IPS DF 6.9 (cell line): ENCODE measurements around the gene SCN4B.

Experiments
- DNase-seq: peaks from one replicate; pipeline ENCODE4 v3.0.0-alpha.2; 2013; ENCODE audit warnings: low read depth, low spot score
- H3K27ac ChIP-seq: one replicate; pipeline ENCODE4 v1.5.1; 2013; ENCODE audit warnings: low read length, control low read depth
- H3K27me3 ChIP-seq: 2 replicates; pipeline ENCODE4 v1.6.1; 2013; ENCODE audit warnings: mild to moderate bottlenecking, low read length; ENCODE audit not compliant: control insufficient read depth, insufficient read depth
- H3K36me3 ChIP-seq: 2 replicates; pipeline ENCODE4 v1.6.1; 2013; ENCODE audit warnings: low read length; ENCODE audit not compliant: control insufficient read depth, insufficient read depth
- H3K4me1 ChIP-seq: 2 replicates; pipeline ENCODE4 v1.6.1; 2013; ENCODE audit warnings: low read length; ENCODE audit not compliant: control insufficient read depth, insufficient read depth
- H3K4me3 ChIP-seq: 2 replicates; pipeline ENCODE4 v1.5.1; 2013; ENCODE audit warnings: mild to moderate bottlenecking, low read length
- H3K9me3 ChIP-seq: 2 replicates; pipeline ENCODE4 v1.6.1; 2013; ENCODE audit warnings: low read length, inconsistent platforms; ENCODE audit not compliant: control insufficient read depth, insufficient read depth
- WGBS: extraction: QIAGEN DNeasy Blood & Tissue Kit; methylation state at CpG from one replicate; pipeline ENCODE4 v1.1.7; 2013; ENCODE audit warnings: mixed read lengths, missing lambda C conversion rate; ENCODE audit not compliant: insufficient read length, insufficient coverage; 5-methylcytosine and 5-hydroxymethylcytosine counted together

The SCN4B gene

DNA sequence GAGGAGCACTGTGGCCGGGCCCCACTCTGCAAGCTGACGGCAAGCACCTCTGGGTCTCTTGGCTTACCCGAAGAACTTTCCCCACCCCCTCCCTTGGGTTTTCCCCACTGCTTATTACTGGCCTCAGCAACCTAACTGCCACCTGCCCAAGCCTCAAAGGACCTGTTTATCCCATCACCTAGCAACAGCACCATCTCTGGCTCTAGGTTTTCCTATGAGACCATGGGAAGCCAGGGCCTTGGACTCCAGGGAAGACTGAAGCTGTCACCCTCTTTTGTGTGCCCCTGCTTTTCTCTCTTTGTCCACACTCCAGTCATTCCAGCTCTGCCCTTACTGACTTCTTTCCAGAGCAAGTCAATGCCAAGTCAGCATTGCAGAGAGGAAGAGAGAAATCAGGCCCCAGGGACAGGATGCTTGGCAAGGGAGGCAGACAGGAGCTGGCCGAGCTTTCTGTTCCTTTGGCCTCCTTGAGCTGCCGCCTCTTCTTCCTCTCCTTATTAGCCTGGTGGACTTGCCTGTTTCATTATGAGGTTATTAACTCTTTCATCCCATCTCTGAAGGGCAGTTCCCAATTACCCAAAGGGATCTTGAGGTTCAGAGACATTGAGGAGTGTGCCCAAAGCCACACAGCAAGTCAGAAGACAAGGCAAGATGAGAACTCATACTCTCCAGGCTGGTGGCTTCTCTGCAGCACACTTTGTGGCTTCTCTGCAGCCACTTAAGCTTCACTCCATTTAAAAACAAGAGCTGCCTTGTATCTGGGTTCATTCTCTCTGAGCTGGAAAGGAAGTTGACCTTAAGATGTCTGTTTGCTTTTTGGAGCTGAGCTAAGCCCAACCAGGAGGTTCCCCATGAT, 65.5 kb downstream of the SCN4B start, which contains the start of gene SMIM35:
TSS of gene SMIM35 (minus strand) at position 51 of the 856 bp plus-strand sequence. CDS start 206 bp downstream, outside the sequence.
- H3K4me3 ChIP-seq, result no peak within 1 kb of the TSS
- H3K27ac ChIP-seq, result no peak within 1 kb of the TSS
- H3K36me3 ChIP-seq, result no peaks in the 10 kb centered on the region
- WGBS, result no CpG with 5 or more reads among the region's 5 CpGs
- no peaks in the 10 kb centered on the region for H3K4me1 ChIP-seq
- no peaks in the 10 kb centered on the region for H3K9me3 ChIP-seq
- DNase-seq, result no peak
- H3K27me3 ChIP-seq, result no peaks in the 10 kb centered on the region

DNA sequence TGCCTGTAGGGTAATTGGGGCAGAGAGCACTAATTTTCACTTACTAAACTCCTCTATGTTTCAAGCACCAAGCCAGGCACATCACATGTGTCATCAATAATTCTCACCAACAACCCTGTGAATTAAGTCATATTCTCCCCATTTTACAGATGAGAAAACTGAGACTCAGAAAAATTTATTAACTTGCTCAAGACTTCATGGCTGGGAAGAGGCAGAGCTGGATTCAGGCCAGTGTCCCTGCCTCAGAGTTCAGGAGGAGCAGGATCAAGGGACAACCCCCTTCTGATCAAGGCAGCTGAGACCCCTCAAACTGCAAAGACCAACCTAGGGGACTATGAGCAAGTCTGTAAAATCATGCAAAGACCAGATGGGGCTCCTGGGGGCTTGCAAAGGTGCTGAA, 68.0 kb downstream of the SCN4B start:
- H3K4me3 ChIP-seq, result no peak overlapping the region
- H3K27ac ChIP-seq, result no peak overlapping the region
- H3K36me3 ChIP-seq, result no peaks in the 10 kb centered on the region
- no peaks in the 10 kb centered on the region for H3K9me3 ChIP-seq
- H3K4me1 ChIP-seq, result no peaks in the 10 kb centered on the region; the same call in 1 of the 2 replicates
- no peak for DNase-seq
- no peaks in the 10 kb centered on the region for H3K27me3 ChIP-seq

DNA sequence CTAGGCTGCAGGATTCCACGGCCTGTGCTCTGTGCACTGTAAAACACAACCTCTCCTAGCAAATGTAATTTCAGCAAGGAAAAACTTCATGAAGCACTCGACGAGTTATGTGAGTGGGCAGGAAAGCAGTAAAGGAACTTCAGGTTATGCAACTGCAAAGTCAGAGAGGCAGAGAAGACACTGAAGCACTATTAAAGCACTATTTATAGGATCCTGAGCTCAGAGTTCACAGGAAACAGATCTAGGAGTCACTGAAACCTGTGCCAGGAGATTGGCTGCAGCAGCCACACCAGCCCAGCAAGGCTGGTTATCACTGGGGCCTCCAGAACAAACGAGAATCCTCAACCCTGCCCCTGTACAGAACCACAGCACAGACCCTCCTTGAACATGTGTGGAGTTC, 68.4 kb downstream of the SCN4B start:
- DNase-seq, result no peak
- Histone ChIP-seq H3K4me3 (no peak overlapping the region), H3K27ac (no peak overlapping the region), H3K9me3 (no peaks in the 10 kb centered on the region), H3K4me1 (no peaks in the 10 kb centered on the region; the same call in 1 of the 2 replicates), H3K27me3 (no peaks in the 10 kb centered on the region), H3K36me3 (no peaks in the 10 kb centered on the region)
- WGBS, result no CpG with 5 or more reads among the region's 4 CpGs
